Muscle of arm (tissue), 12 donors: ENCODE results near the gene ACSS1. TPM values are rescaled to one million over a fixed set of nuclear protein-coding genes. Genes with fewer than 3 reads are reported as not detected.

Experiments used
- DNase-seq: peaks from one replicate; pipeline ENCODE4 v3.0.0-alpha.2; 2013
- polyA plus RNA-seq, 12 donors: library from polyadenylated mRNA; unstranded; fragments of 120-200 nt; gene quantifications; one replicate each; pipeline ENCODE4 v1.2.1, GENCODE V29; 2013; ENCODE audit not compliant: insufficient read length in 12 of 12

ACSS1 gene
- polyA plus RNA-seq, 12 donors: 14.6 to 33.5 (median 20.6) TPM; not detected in 1

- DNase-seq: no peak
These were observed 4.0 kb upstream of the ACSS1 start for GRCh38 chr20:25061821-25062530.

GRCh38 chr20:25061103-25061799, 3.3 kb upstream of the ACSS1 start:
- no peak for DNase-seq

- no peak for DNase-seq
These were observed 2.0 kb upstream of the ACSS1 start for GRCh38 chr20:25059866-25060465.

- peak; percentile 47 for DNase-seq
These were observed 1.2 kb upstream of the ACSS1 start for GRCh38 chr20:25058847-25059810.

- peak; percentile 55 for DNase-seq
These were observed 497 bp downstream of the ACSS1 start for GRCh38 chr20:25057234-25058050.

- no peak for DNase-seq
These were observed 1.2 kb downstream of the ACSS1 start for GRCh38 chr20:25056690-25057233.

GRCh38 chr20:25055711-25056495, 2.0 kb downstream of the ACSS1 start:
- DNase-seq: no peak

GRCh38 chr20:25054995-25055629, 2.8 kb downstream of the ACSS1 start:
- DNase-seq: no peak

- DNase-seq: no peak
These were observed 3.7 kb downstream of the ACSS1 start for GRCh38 chr20:25054096-25054820.

- peak; percentile 89 for DNase-seq
These were observed 4.5 kb downstream of the ACSS1 start for GRCh38 chr20:25053255-25054031.

- no peak for DNase-seq
These were observed 5.4 kb downstream of the ACSS1 start for GRCh38 chr20:25052255-25053194.

- DNase-seq: no peak
These were observed 6.4 kb downstream of the ACSS1 start for GRCh38 chr20:25051386-25052155.

GRCh38 chr20:25050501-25051350, 7.2 kb downstream of the ACSS1 start:
- DNase-seq: no peak

- DNase-seq: no peak
These were observed 7.9 kb downstream of the ACSS1 start for GRCh38 chr20:25050082-25050481.
